Measurements from ENCODE around the gene MYO1E.

MYO1E gene

GRCh38 chr15:59317211-59317610, 55.5 kb downstream of the MYO1E start:
- no peak for DNase-seq (ENCODE audit: low read depth in 3 of 3)

DNA sequence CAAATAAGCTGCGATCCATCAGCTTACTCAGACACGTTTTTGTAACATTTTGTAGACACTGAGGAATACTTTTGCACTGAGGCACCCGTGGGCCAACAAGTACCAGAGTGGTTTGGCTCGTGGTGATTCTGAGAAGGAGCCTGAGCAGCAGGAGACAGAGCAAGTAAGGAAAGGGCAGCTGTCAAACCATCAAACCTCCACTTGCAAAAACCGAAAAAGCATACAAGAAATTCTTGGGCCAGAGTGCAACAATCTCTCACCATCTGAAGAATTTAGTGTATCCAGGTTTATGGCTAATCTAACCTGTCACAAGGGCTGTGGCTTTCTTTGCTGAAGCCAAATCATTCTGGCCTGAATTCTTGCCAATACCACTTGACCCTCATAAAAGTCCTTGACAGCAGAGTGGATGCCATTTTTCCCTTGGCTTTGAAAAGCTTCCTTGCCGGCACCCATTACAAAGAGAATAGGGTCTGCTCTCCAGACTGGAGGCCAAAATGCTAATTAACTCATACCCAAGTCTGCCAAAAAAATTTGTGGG, 56.7 kb downstream of the MYO1E start:
- DNase-seq (ENCODE audit: low read depth in 3 of 3), result no peak

DNA sequence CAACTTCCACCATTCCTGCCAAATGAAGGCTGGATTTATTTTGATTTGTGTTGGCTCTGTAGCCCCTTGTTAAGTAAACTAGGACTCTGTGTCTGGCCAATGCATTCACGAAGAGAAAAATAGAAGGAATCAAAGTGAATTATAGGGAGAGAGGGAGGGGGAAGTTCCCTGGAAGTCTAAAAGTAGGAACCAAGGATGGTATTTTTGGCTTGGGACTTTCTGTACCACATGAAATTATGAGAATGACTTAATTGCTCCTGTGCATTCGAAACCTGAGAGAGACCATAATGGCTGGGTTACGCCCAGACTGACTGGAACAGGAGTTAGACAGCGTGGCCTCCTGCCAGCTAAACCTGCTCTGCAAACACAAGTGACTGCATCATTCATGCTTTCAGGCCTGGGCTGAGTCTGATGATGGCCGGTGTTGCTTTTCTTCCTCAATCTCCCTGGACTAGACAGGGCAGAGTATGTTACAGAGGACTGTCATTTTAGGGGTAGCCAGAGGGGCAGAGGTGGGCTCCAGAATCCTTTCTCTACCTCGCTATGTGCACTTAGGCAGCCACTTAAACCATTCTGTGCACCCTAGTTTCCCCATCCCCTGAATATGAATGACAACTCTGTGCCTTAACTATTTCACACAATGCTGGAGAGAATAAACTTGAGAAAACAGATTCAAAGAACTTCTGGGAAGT, 58.9 kb downstream of the MYO1E start:
- no peak for DNase-seq (ENCODE audit: low read depth in 3 of 3)

DNA sequence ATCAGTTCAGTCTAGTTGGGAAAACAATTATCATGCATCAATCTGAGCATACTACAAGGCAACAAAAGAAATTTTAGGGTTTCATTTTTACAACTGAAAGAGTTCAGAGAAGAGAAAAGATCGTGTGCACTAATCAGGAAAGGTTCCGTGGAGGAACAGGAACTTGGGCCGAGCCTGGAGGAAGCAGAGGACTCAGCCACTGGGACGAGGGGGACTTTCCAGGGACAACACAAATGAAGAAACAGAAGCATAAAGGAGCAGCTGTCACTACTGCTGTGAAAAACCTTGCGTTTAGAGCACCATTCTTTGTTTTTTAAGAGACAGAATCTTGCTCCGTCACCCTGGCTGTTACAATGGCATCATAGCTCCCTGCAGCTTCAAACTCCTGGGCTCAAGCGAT, 60.5 kb downstream of the MYO1E start:
- no peak for DNase-seq (ENCODE audit: low read depth in 3 of 3)

DNA sequence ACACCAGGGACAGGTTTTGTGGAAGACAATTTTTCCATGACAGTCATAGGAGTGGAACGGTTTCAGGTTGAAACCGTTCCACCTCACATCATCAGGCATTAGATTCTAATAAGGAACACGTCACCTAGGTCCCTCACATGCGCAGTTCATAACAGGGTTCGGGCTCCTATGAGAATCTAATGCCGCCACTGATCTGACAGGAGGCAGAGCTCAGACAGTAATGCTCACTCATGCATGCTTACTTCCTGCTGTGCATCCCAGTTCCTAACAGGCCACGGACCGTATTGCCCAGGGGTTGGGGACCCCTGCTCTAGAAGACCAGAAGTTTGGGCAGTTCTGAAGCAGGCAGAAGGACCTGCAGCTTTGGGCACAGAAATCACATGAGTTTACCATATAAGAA, 61.5 kb downstream of the MYO1E start:
- no peak for DNase-seq (ENCODE audit: low read depth in 3 of 3)

GRCh38 chr15:59309405-59309804, 63.3 kb downstream of the MYO1E start:
- no peak for DNase-seq (ENCODE audit: low read depth in 3 of 3)

DNA sequence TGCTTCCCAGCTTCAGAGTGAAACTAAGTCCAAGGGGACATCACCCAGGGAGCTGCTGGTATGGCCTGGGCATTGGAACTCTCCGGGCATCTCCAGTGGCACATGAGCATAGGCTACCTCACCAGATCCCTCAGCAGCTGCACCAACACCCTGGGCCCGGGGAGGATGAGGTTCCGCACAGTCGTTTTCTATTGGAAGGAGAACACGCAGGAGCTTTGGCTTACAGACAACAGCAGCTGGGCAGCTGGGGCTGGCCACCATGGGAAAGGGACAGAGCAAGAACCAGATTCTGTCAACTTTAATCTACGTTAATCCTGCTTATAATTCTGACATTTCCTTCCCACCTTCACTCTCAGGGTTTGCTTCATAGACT, 65.5 kb downstream of the MYO1E start:
- no peak for DNase-seq (ENCODE audit: low read depth in 3 of 3)

DNA sequence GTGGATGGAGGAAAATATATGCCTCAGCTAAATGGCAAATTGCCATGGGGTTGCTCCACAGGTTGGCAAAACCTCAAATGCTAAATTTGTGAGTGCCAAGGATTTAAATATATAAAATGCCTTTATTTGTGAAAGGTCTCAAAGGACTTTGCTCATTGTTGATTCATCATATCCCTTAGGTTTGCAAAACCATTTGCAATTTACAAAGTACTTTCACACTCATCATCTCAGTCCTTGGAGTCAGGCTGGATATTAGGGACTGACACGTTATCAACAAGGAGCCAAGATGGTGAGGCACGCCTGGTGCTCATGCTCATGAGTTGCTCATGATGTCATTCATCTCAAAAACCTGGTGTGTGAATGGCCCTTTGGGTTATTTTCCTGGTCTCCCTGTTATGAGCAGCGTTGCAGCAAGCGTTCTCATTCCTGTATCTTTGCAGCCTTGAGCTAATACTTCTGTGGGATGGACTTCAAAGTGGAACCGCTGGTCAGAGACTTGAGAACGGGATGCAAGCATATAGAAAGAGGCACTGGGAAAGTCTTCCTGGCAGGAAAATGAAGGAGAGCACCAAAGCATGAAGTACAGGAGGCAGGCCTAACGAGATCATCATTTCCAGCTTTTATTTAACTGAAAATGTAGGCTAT, 66.0 kb downstream of the MYO1E start:
- no peak for DNase-seq (ENCODE audit: low read depth in 3 of 3)

GRCh38 chr15:59304807-59305206, 67.9 kb downstream of the MYO1E start:
- DNase-seq (ENCODE audit: low read depth in 3 of 3), result no peak

GRCh38 chr15:59304034-59304795, 68.5 kb downstream of the MYO1E start:
- no peak for DNase-seq (ENCODE audit: low read depth in 3 of 3)

- no peak for DNase-seq (ENCODE audit: low read depth in 3 of 3)
Observed at GRCh38 chr15:59303633-59304032, 69.0 kb downstream of the MYO1E start.

GRCh38 chr15:59303136-59303535, 69.5 kb downstream of the MYO1E start:
- no peak for DNase-seq (ENCODE audit: low read depth in 3 of 3)

DNA sequence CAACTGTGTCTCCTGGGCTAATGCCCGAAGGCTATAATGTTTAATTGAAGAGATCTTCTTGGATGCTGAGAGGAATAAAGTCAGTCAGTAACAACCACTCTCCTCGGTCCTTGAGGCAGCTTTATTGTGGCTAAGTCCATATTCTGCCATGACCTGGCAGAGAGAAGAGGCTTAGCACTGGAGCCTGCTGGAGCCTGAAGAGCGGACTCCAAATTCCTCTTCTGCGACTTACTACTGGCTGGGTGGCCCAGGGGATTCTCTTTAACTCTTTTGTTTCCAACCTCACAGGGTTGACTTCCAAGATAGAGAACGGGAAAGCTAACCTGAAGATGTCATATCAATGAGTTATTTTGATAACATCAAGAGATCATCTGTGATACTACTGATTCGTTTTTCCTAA, 71.1 kb downstream of the MYO1E start:
- DNase-seq (ENCODE audit: low read depth in 3 of 3), result no peak

GRCh38 chr15:59300618-59301139, 72.0 kb downstream of the MYO1E start:
- no peak for DNase-seq (ENCODE audit: low read depth in 3 of 3)

GRCh38 chr15:59299929-59300617, 72.6 kb downstream of the MYO1E start:
- DNase-seq (ENCODE audit: low read depth in 3 of 3), result peak; percentile 11 to 57 (median 45)

DNA sequence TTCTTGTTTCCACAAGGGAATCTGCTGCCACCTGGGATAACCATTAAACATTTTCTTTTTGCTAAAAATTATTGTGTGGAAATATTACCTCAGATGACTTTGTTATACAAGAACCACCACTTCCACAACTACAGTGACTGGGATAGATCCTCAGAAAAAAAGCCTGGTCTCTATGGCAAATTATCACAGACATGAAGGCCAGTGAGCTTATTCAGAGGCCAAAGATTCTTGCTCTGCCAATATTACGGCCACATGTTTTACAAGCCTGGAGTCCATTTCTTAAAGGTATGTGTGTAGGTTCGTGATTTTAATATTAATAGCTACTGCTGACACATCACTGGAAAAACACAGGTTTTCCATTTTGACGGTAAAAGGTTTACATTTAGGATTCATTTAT, 73.8 kb downstream of the MYO1E start:
- no peak for DNase-seq (ENCODE audit: low read depth in 3 of 3)

GRCh38 chr15:59298225-59298853, 74.3 kb downstream of the MYO1E start:
- DNase-seq (ENCODE audit: low read depth in 3 of 3), result no peak

GRCh38 chr15:59296181-59296617, 76.5 kb downstream of the MYO1E start:
- no peak for DNase-seq (ENCODE audit: low read depth in 3 of 3)

DNA sequence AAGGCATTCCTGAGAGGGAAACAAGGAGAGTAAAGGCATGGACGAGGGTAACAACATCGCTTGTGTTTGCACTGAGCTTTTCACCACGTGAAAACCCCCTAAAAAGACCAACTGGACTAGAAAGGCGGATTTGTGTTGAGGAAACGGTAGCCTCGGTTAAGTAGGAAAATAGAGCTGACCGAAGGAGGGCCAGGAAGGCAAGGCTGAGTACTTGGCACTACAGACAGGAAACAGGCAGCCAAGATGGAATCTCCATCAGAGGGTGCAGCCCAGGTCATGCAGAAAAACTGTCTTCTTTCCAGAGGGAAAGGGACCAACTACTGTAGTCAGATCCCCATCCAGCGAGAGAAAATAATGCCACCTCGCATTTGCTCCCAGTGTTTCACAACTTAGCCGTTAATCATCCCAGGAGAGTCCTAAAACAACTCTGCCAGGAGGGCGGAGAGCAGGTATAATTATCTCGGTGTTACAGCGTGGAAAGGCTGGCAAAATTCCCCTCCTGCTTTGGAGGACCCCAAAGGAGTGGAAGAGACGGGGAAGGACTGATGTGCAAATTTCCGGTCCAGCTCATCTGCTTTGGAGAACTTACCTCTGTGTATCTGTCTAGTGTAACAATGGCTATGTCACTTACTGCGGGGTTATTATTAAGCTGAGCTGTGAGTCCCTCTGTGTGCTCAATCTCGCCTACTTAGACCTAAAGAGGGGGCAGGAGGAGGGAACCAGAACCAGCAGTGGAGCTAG, 77.2 kb downstream of the MYO1E start:
- DNase-seq (ENCODE audit: low read depth in 3 of 3), result no peak

DNA sequence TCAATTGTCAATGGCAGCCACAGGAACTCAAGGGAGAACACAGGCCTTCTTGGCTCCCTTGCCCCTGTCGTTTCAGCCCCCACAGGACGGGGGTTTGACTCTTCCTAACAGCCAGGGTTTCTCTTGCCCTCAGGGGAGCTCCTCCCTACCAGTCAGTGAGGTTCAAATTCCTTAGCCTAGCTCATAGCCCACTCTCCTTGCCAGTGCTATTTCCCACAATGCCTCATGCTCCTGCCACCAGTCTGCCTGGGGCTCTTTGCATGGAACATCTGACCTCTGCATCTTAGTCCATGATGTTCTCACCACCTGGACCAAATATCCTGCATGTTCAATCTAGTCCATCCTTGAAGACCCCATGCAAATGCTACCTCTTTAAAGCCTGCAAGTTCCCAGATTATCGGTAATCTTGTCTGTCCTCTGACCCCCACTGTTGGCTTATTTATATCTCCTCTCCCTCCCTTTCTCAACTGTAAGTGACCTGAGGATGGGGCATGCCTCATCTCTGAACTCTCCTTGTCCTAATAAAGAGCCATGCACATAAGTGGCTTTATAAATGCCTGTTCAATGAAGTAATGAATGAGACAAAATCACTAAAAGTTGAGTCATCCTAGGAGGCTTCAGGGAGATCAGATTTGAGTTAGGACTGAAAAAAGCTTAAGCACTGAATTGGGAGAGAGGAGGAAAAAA, 78.0 kb downstream of the MYO1E start:
- no peak for DNase-seq (ENCODE audit: low read depth in 3 of 3)

Data from stimulated activated CD4-positive, alpha-beta T cell treated with anti-CD3 and anti-CD28 coated beads, TNF-alpha, amount 100 ng/mL, for 4 hours (primary cell).